Endothelial cell of umbilical vein (primary cell): ENCODE results near the gene OTUD6A.

Experiments
- EZH2 ChIP-seq: IDR thresholded peaks from 2 replicates; pipeline ENCODE4 v1.6.1; 2012; ENCODE audit warnings: borderline replicate concordance, low read depth, mild to moderate bottlenecking, moderate library complexity, low read length, inconsistent platforms; ENCODE audit not compliant: severe bottlenecking
- FOS ChIP-seq: IDR thresholded peaks from 2 replicates; pipeline ENCODE4 v1.6.1; 2011; ENCODE audit warnings: mild to moderate bottlenecking, low read length, moderate library complexity, borderline replicate concordance; ENCODE audit not compliant: insufficient read depth
- GATA2 ChIP-seq: IDR thresholded peaks from 2 replicates; pipeline ENCODE4 v1.7.0; 2011; ENCODE audit warnings: low read depth, mild to moderate bottlenecking, moderate library complexity, mixed read lengths, low read length; ENCODE audit not compliant: insufficient read length, insufficient read depth
- POLR2A ChIP-seq: IDR thresholded peaks from 2 replicates; pipeline ENCODE4 v1.6.1; 2012; ENCODE audit warnings: low read depth, mild to moderate bottlenecking, control low read depth, low read length
- POLR2AphosphoS5 ChIP-seq: IDR thresholded peaks from 2 replicates; pipeline ENCODE4 v1.6.1; 2012; ENCODE audit warnings: low read depth, mild to moderate bottlenecking, control low read depth, low read length, moderate library complexity; ENCODE audit not compliant: insufficient read depth
- TF ChIP-seq, protein P1 (sequence below), 2 donors: IDR thresholded peaks; 1 replicate in 1 of 2; 2 replicates in 1 of 2; pipeline ENCODE4 v1.5.1; 2011; ENCODE audit warnings: low read length in 2 of 2, mild to moderate bottlenecking in 2 of 2, moderate library complexity in 2 of 2, control low read depth in 1 of 2, inconsistent platforms in 1 of 2, low read depth in 1 of 2; ENCODE audit not compliant: insufficient read depth in 1 of 2; ENCODE audit errors: extremely low read depth in 1 of 2
- TF ChIP-seq, protein P2 (sequence below): IDR thresholded peaks from 2 replicates; pipeline ENCODE4 v1.6.1; 2011; ENCODE audit not compliant: insufficient read depth, insufficient read length

DNA sequence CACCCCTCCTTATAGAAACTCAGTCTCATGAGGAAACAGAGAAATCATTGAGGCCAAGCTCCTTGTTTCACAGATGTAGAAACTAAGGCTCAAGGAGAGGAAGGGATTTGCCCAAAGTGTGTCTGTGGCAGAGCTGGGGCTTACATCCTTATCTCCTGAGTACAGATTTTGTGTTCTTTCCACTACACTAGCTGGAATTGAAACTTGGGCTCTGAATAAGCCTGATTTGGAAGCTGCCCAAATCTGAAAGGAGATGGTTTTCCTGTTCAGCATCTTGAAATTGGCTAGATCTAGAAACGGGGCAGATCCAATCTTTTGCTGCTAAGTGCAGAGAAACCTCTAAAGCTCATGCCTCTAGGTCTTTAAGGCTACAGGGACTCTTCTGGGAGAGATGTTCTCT lies 36.8 kb upstream of the OTUD6A start:
- TF ChIP-seq, protein P1, sequence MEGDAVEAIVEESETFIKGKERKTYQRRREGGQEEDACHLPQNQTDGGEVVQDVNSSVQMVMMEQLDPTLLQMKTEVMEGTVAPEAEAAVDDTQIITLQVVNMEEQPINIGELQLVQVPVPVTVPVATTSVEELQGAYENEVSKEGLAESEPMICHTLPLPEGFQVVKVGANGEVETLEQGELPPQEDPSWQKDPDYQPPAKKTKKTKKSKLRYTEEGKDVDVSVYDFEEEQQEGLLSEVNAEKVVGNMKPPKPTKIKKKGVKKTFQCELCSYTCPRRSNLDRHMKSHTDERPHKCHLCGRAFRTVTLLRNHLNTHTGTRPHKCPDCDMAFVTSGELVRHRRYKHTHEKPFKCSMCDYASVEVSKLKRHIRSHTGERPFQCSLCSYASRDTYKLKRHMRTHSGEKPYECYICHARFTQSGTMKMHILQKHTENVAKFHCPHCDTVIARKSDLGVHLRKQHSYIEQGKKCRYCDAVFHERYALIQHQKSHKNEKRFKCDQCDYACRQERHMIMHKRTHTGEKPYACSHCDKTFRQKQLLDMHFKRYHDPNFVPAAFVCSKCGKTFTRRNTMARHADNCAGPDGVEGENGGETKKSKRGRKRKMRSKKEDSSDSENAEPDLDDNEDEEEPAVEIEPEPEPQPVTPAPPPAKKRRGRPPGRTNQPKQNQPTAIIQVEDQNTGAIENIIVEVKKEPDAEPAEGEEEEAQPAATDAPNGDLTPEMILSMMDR (IDR thresholded peaks at IDR 0.05; ENCODE audit: extremely low read depth in 1 of 2, insufficient read depth in 1 of 2, low read depth in 1 of 2, low read length in 2 of 2): no peak
- TF ChIP-seq EZH2 (no peak), POLR2A (no peak), POLR2AphosphoS5 (no peak), FOS (no peak), GATA2 (no peak)
- TF ChIP-seq, protein P2, sequence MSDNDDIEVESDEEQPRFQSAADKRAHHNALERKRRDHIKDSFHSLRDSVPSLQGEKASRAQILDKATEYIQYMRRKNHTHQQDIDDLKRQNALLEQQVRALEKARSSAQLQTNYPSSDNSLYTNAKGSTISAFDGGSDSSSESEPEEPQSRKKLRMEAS: no peak
